Lower leg skin (tissue), 3 donors: ENCODE measurements around the gene LDLR.

Experiments
- POLR2A ChIP-seq, 2 donors: fragments of 450-650 bp; IDR thresholded peaks; one replicate each; pipeline ENCODE4 v1.6.1; 2016 to 2017; ENCODE audit warnings: antibody characterized with exemption in 2 of 2, mild to moderate bottlenecking in 1 of 2, moderate library complexity in 1 of 2
- TF ChIP-seq, protein P1 (sequence below), 3 donors: fragments of 450-650 bp; IDR thresholded peaks; one replicate each; pipeline ENCODE4 v1.5.1; 2016; ENCODE audit warnings: antibody characterized with exemption in 3 of 3, mild to moderate bottlenecking in 3 of 3, moderate library complexity in 2 of 3

DNA sequence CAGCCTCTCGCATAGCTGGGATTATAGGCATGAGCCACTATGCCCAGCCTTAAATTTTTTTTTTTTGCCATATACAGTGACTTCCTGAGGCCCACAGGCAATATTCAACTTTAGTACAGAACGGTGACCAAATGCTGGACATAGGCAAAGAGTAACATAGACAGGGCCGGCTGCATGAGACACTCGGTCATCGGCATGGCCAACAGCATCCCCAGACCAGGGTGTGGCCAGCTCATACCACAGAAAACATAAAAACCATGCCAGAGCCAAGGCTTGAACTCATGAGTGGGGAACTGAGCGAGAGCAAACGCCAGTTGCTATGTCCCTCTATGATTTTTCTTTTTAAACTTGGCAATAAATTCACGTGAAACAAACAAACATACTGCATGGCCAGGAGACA is 91.1 kb downstream of the LDLR start:
- TF ChIP-seq, protein P1, sequence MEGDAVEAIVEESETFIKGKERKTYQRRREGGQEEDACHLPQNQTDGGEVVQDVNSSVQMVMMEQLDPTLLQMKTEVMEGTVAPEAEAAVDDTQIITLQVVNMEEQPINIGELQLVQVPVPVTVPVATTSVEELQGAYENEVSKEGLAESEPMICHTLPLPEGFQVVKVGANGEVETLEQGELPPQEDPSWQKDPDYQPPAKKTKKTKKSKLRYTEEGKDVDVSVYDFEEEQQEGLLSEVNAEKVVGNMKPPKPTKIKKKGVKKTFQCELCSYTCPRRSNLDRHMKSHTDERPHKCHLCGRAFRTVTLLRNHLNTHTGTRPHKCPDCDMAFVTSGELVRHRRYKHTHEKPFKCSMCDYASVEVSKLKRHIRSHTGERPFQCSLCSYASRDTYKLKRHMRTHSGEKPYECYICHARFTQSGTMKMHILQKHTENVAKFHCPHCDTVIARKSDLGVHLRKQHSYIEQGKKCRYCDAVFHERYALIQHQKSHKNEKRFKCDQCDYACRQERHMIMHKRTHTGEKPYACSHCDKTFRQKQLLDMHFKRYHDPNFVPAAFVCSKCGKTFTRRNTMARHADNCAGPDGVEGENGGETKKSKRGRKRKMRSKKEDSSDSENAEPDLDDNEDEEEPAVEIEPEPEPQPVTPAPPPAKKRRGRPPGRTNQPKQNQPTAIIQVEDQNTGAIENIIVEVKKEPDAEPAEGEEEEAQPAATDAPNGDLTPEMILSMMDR (IDR thresholded peaks at IDR 0.05) = no peak
- no peak for TF ChIP-seq POLR2A (IDR thresholded peaks at IDR 0.05)
